Stimulated activated CD4-positive, alpha-beta T cell treated with anti-CD3 and anti-CD28 coated beads, Interleukin-4, amount 100 ng/mL, for 1 hour (primary cell): ENCODE measurements around the gene PCID2.

ENCODE experiments used
- DNase-seq: peaks from one replicate; pipeline ENCODE4 v3.0.0-alpha.2; 2020

The PCID2 gene

DNA sequence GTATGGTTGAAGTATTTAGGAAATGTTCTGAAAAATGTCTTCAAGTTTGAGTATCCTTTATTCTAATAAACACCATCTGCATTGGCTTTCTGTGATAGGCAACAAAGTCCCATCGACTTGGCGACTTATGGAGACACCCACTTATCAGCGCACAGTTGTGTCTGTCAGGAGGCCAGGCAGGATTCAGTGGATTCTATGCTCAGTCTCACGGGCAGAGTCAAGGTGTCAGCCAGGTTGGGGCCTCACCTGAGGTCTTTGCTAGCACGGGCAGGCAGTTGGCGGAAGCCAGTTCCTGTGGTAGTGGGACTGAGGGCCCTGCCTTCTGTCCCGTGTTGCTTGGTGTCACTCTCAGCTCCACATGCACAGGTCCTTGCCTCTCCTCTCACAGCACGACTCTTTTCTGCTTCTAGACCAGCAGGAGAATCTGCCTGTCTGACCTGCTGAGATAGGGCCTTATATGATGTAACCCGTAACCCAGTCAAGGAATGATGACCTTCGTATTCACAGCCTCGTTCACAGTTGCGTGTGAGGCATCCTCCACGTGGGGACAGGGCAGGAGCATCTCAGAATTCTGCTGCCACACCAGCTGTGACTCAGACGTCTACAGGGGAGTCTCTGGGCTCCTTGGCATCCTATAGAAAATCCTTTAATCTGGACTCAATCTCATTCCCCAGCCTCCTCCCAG lies 10.9 kb upstream of the PCID2 start:
- DNase-seq = no peak

DNA sequence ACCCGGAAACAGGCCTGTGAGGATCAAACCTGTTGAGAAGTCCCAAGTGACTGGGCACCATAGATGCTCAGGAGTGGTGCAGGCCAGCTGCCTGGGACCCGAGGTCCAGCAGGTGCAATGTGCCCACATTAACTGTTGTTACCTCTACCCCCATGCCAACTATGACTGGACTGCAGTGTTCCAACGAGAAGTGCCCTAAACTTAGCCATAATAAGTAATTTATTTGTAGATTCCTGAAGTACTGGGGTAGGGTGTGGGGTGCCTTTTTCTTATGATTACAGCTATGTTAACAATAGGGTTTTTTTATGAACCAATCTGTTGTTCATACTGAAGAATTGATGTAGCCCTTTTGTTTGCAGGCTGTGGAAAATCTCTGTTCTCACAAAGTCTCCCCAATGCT lies 10.1 kb upstream of the PCID2 start:
- DNase-seq = no peak

DNA sequence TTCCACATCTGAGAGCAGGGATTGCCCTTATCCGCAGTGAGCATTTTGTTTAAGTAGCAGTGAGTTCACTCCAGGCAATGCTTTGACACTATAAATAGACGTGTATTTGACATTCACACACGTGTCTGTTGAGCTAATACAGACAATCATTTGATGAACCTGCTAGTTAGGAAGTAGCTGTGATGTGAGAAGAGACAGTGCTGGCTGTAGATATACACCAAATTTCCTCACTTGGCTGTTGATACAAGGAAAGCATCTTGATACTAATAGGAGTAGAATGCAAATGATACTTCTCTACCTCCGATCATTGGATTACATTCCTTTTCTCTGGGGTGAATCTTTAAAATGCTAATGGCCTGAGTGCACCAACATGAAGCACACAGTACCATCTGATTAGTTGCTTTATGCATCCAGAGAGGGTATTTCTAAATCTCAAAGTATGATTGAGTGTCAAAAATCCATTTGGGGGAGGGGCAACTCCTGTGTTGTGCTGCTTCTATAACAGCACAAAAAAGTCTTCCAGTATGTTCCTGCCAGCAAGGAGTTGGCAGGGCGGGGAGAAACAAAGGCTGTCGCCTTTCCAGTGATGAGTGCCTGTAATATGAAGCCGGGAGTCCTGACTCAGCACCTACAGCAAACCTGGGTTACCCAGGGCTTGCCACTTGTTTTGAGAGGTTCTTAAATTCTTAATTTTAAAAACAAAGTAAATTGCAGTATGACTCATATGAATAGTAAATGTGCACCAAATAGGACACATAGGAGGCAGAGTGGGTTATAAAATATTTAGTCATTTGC lies 8.0 kb upstream of the PCID2 start:
- DNase-seq = no peak

DNA sequence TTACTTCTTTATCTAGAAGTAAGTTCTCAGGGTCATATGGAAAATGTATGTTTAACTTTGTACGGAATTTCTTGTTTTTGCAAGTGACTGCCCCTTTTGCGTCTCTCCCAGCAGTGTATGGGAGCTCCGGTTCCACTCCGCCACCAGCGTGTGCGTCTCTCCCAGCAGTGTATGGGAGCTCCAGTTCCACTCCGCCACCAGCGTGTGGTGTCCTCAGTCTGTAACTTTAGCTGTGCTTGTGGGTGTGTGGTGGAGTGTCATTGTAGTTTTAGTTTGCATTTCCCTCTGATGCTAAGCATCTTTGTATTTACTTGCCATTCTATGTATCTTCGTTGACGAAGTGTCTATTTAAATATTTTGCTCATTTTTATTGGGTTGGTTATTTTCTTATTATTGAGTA lies 3.3 kb upstream of the PCID2 start:
- peak; percentile 14 for DNase-seq

DNA sequence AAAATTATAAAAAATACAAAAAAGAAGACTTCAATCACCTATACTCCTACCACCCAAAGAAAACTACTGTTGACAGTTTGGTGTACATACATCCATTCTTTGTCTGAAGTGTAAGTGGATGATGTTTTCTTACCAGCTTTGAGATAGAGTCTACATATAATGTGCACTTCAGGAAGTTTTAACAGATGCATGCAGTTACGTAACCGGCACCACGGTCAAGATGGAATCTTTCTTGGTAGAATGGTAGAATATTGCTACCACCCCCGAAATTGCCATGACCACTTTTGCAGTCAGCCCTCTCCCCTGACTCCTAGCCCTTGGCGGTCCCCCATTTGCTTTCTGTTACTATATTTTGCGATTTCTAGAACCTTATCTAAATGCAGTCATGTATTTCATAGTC lies 2.4 kb upstream of the PCID2 start:
- no peak for DNase-seq

DNA sequence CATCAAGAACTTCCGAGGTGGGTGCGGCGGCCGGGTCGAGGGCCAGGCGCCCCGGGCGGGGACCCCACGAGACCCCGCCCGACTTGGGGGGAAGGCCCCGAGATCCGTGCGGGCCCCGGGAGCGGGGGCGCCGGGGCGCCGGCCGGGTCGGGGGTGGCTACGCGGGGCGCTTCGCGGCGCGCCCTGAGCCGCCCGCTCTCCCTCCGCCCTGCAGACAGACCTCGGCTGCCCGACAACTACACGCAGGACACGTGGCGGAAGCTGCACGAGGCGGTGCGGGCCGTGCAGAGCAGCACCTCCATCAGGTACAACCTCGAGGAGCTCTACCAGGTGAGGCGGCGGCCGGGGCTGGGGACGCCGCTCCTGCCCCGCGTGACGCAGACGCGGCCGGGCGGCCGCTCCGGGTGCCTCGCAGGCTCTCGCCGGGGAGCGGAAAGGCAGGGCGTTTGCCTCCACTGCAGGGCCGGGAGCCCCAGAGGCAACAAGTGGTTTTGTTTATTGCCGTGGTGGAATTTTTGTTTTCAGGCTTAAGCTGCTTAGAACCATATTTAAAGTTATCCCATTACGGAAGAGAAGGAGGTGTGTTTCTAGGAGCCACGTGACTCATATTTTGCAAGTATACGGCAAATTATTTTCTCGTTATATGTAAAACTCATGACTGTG lies 1.4 kb upstream of the PCID2 start:
- peak; percentile 68 for DNase-seq

DNA sequence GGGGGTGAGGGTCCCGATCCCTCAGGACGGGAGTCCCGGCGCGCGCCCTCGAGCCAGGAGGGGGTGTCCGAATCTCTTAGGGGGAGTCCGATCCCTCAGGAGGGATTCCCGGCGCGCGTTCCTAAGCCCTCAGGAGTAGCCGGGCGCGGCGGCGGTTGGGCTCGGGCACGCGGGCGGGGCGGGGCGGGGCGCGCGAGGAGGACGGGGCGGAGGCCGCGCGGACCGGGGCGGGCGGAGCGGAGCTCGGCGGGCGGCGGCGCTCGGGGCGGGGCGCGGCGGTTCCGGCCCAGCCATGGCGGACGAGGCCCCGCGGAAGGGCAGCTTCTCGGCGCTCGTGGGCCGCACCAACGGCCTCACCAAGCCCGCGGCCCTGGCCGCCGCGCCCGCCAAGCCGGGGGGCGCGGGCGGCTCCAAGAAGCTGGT lies 878 bp upstream of the PCID2 start, which contains the start of gene CUL4A:
TSS of gene CUL4A (plus strand) at position 278 of the 423 bp plus-strand sequence. CDS start at position 293, 15 bp downstream.
- DNase-seq = peak; percentile 78

DNA sequence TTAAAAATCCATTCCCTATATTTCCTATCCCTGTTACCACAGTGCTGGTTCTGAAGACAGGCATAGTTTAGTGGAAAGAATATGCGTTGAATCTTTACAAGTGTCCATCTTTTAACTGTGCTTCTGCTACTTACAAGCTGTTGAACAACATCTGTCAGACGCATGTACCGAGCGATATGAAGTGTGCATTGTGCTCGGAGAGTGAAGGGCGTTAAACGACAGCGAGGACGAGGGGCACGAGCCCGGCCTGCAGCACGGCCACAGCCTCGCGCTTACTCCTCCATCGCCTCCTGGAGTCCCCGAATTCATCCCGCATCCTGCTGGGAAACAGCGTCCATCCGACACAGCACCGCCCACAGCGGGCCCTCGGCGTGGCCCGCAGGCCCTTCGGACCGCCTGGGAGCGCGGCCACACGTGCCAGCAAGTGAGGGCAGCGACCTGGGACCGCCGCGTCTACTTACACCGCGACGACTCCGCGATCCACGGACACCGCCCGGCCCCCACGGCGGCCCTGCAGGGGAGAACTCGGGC lies 514 bp downstream of the PCID2 start:
- DNase-seq = no peak

DNA sequence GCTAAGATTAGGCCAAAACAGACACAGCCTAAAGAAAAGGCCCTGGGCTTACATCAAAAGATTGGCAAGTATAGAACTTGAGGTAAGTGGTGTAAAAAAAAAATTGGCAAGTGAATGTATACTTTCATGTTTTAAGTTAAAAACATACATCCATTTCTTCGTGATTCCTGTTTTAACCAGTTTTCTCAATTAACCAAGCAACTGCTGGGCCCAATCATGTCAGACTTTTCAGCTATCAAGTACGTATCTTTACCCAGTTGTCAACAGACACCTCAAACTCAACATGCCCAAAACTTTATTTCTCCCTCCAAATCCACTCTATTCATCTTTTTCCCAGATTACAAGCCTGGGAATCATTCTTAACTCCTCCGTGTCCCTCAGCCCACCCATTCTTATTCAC lies 1.0 kb downstream of the PCID2 start:
- DNase-seq = no peak

DNA sequence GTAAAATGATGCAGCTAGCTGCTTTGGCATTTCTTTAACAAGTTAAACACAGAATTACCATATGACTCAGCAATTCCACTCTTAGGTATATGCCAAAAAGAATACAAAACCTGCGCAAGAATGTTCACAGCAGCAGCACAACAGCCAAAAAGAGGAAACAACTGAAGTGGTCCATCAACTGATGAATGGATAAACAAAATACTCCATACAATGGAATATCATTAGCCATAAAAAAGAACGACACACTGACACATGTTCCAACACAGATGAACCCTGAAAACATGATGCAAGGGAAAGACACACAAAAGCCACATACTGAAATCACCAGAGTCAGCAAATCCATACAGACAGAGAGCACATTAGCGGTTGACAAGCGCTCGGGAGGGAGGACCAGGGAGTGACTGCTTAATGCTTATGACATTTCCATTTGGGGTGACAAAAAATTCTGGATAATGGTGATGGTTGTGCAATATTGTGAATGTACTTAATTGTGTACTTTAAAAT lies 3.0 kb downstream of the PCID2 start:
- no peak for DNase-seq

DNA sequence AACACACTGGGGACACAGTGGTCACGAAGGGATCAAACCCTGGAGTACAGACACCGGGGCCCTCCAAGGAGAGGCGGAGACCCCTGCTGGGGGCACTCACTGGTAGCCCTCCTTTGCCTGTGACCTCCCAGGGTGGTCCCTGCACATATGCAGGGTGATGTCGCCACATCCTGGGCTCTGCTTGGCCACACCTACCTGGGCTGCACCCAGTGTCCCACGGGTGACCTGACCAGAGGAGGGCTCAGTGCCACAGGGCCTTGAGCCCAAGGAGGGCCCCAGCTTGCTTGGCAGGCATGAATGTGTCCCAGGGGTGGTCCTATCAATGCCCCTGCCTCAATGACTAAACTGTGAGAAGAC lies 4.1 kb downstream of the PCID2 start:
- no peak for DNase-seq

DNA sequence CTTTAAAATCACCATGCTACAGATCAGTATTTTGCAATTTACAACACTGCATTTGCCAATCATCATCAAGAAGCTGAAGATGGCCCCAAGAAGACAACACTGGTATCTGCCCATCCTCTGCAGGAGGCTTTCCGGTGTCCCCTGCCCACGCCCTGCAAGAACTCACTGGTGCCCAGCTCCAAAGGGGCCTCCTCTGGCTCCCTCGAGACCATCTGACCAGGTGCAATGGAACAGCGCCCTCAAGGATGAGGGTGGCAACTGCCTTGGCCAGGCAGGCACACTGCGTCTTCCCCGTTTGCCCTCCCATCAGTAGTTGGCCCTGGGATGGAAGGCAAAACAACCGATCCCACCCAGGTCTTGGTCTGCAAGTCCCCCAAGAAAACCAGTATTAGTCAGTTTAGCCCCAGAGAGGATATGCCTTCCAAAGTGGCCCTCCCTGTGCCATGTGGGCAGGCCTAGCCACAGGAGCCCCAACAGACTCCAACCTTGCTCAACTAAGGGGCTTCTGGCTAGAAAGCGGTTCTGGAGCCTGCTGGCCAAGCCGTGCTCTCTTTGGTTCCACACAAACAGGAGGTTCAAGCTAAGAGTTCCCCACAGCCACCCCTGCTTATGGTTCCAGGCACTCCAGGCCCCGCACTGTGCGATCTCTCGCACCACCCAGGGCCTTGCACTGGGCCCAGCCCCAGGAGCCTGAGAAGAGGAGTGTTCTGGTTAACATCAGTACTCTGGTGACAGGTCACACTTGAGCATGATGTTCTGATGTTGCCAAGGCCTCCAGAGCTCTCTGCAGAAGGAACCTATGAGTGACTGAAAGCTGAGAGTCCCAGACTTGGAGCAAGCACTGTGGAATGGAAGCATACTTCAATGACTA lies 4.7 kb downstream of the PCID2 start:
- no peak for DNase-seq

DNA sequence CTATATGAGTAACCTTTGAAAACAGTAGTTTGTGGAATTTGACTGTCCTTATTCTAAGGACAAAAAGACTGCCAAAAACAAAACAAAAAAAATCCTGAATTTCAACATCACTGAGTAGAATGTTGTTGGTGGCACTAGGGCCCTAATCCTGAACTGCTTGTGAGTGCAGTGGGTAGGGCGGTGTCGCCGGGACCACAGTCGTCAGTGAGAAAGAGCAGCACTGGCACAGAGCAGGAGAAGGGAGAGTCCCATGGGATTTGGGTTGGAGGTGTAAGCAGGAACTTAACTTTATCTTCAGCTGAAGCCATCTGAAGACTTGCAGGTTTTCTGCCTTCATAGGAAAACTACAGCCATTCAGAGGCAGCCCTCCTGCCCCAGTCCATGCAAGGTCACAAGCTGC lies 5.6 kb downstream of the PCID2 start:
- DNase-seq = no peak

DNA sequence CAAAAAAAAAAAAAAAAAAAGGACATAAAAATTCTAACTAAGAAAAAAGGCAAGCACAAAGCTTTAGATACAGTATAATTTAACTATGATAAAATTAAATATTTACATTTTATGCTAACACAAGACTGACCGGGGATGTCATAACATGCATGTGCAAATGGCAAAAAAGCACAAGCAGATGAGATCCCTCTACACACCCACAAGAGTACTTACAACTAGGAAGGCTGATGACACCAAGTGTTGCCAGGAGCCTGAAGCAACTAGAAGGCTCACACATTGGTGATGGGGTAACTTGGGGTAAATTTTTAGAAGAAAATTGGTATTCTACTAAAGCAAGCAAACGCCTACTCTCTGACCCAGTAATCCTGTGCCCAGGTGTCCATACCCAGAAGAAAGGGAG lies 6.7 kb downstream of the PCID2 start:
- no peak for DNase-seq

DNA sequence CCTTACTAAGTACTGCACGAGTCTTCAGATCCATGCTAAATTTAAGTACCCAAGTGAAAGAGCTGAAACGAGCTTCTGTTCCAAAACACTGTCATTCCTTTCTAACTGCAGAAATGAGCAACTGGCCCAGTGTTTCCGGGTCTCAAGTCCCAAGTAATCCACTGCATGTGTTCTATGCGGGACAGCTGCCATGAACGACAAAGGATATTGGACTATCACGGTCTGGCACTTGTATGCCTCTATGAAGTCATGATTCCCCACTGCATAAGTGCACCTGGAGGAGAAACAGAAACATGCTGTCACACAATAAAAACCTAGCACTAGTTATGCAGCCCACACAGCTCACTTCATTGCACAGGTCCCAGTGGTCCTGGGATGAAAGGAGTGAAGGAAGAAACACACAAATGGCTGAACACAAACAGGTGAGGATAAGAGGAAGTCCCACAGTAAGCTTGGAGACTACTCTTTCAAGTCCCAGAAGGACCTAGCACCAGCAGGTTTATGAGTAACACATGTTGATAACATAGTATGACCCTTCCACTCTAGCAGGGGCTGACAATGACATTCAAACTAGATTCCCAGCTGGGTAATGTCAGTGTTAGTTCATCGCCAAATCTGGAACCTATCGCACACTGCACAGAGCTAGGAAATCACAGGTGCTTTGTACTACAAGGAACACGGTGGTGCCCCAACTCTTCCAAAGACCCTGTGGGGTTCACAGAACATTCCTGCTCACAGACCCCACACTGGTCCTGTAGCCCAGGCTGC lies 11.3 kb downstream of the PCID2 start:
- DNase-seq = no peak

DNA sequence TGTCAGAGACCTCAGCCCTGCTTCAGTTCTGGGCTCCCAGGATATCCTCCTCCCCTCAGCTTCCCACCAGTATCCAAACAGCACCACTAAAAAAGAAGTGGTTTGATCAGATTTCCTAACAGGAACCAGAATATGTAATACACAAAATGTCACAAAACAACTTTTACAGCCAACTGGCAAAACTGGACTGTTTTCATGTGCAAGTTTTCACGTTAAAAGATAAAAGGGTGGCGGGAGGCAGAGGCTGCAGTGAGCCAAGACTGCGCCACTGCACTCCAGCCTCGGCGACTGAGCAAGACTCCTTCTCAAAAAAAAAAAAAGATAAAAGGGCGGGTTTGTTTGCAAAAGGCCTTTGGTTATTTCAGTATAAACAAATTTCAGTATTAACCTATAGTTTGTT lies 13.1 kb downstream of the PCID2 start:
- no peak for DNase-seq

DNA sequence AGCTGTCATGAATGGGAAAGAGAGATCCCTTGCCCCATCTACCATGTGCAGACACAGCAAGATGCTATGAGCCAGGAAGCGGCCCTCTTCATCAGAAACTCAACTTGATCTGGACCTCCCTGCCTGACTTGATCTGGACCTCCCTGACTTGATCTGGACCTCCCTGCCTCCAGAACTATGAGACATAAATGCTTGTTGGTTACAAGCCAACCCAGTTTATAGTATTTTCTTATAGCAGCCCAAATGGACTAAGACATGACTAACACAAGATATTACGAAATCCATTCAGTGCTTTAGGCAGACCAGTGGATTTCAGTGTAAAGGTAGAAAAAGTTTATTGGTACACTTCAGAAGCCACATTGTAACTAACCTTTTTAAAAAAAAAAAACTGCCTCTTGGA lies 15.6 kb downstream of the PCID2 start:
- DNase-seq = no peak

DNA sequence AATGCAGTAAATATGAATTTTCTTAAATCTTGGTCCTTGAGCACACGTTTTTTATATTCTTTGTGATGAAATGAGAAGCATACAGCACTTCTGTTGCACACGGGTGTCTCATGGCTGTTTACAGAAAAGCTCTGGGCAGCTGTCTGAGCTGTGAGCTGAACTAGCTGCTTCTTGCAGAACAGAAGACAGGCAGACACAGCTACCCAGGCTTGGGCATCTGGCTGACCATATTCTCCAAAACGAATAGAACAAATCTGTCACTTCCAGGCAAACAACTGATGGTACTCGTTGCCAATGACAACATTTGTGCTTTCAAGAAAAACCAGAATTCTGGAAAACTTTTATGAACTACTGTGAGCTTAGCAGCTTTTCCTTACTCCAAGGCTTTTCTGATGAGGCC lies 16.2 kb downstream of the PCID2 start:
- DNase-seq = no peak

DNA sequence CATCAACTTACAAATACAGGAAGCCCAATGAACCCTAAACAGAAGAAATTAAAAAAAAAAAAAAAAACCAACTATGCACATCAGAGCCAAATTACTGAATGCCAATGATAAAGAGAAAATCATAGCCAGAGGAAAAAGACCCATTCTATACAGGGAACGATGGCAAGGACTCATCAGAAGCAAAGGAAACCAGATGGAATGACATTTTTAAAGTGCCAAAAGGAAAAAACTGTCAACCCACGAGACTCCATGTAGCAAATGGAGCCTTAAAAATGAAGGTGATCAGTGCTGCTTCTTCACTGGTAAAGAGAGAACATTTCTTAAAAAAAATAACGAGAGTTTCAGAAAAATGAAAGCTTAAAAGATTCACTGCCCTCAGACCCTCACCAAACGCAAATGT lies 18.3 kb downstream of the PCID2 start:
- DNase-seq = no peak

DNA sequence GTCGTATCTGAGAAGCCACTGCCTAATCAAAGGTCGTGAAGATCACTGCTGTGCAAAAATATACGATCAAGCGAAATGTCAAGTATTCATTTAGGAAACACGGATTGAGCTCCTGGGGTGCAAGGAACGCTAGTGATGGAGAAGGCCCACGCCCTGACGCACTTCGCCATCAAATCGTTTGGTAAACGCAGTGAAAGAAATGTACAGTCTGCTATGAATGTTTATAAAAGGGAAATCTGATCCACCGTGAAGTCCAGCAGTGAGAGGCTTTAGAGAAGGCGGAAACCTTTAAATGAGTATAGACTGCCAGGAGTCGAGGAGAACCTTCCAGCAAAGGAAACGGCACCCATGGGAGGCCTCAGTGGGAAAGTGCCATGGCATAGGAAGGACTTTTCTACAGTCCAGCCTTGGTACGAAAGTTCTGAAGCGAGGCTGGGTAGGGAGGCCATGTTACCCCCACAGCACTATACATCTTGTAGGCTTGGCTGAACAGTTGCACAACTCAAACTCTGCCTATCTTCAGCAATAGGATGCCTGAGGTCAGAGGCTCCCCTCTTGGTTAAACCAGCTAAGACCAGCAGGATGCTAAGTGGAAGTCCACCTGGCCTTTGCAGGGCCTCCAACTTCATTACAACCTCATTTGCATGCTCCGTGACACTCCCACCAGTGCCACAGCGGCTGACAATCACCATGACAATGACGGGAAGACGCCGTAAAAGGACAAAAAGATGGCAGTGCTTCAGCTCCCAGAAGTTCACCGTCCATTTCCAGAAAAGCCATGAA lies 20.4 kb downstream of the PCID2 start:
- no peak for DNase-seq

DNA sequence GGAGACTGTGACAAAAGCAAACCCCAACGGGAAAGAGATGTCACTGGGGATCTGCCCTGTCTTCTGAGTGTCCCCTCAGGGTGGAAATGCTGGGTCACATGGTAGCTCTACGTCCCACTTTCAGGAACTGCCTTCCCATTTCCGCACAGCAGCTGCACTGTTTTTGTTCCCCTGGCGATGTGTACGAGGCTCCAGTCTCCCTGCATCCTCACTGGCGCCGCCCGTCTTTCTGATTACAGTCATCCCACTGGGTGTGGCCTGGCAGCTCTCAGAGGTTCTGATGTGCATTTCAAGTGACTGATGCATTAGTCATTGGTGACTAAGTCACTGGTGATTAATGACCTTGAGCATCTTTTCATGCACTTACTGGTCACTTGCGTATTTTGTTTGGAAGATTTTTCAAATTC lies 21.2 kb downstream of the PCID2 start:
- DNase-seq = peak; percentile 67
